Fibroblast of gingiva (primary cell): Measurements from ENCODE around the gene CILP2.

ENCODE experiments used
- DNase-seq: peaks from one replicate; pipeline ENCODE4 v3.0.0-alpha.2; 2011; ENCODE audit warnings: low read depth

CILP2 gene

DNA sequence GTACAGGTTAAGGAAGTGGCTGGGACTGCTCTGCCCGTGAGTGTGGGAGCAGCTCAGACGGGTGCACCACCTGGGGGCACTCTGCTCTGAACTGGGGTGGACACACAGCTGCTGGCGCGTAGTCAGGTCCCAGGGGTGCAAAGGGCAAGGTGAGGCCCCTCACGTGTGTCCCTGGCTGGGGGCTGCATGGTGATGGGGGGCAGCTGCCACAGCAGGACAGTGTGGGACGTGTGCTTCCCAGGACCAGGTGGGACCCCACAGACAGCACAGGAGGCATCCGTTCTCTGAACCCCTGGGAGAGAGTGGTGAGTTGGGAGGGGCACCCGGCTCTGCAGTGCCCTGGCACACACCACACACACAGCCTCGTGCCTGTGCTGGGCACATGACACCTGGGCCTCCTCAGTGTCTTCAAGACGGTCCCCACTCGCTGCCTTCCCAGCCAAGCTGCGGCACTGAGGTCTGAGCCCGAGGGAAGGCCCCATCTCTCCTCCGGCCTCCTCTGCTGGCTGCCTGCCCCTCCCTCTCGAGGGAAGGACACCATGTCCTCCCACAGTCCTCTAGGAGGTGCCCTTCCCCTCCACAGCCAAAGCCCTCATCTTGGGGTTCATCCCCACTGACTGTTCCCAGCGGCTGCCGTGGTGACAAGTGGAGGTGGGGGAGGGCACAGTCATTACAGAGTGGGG lies 24.7 kb downstream of the CILP2 start:
- no peak for DNase-seq

DNA sequence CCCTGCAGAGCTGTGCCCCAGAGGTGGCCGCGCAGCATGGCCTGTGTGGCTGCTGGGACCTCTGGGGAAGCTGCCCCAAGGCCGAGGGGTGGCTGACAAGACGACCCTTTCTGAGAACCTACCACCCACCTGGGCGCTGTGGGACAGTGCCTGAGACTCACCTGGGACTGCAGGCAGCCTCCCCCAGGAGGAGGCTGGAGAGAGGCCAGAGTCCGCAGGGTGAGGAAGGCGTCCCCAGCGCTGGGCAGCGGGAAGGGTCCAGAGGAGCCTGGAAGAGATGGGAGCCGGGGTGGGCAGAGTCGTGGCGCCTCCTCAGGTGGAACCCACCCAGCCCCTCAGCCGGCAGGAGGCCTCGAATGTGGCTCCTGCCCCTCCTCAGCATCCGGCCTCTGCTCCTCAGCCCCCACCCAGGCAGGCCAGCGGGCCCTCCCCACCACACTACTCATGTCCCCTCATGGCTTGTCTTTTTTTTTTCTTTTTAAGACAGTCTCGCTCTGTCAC lies 25.3 kb downstream of the CILP2 start:
- DNase-seq = no peak

DNA sequence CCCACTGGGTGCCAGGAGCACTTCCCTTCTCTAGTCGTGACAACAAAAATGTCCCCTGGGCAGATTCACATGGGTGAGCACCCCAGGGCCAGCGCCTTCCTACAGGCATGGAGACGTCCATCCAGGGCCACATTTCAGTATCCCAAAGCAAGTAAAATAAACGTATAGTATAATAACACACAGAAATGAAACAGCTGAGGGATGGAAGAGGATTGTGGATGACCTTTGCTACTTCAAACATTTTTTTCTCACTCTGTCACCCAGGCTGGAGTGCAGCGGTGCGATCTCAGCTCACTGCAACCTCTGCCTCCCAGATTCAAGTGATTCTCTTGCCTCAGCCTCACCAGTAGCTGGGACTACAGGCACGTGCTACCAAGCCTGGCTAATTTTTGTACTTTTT lies 28.2 kb downstream of the CILP2 start:
- DNase-seq = no peak

DNA sequence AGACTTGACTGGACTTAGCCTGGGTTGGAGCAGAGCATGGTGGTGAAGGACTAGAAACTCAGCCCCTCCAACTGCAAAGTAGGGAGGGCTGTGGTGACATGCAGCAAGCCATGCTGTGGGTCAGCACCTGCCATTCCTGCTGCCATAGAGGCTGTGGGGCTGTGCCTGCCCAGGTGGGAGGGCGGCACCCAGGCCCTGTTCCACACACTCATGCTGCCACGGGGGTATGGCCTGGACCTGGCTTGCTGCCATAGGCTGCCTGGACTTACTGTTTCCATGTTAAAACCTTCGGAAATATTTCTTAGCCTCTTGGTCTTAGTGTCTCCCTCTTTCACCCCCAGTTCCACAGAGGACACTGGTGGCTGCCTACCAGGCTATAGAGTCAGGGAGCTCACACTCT lies 29.3 kb downstream of the CILP2 start:
- DNase-seq = no peak

DNA sequence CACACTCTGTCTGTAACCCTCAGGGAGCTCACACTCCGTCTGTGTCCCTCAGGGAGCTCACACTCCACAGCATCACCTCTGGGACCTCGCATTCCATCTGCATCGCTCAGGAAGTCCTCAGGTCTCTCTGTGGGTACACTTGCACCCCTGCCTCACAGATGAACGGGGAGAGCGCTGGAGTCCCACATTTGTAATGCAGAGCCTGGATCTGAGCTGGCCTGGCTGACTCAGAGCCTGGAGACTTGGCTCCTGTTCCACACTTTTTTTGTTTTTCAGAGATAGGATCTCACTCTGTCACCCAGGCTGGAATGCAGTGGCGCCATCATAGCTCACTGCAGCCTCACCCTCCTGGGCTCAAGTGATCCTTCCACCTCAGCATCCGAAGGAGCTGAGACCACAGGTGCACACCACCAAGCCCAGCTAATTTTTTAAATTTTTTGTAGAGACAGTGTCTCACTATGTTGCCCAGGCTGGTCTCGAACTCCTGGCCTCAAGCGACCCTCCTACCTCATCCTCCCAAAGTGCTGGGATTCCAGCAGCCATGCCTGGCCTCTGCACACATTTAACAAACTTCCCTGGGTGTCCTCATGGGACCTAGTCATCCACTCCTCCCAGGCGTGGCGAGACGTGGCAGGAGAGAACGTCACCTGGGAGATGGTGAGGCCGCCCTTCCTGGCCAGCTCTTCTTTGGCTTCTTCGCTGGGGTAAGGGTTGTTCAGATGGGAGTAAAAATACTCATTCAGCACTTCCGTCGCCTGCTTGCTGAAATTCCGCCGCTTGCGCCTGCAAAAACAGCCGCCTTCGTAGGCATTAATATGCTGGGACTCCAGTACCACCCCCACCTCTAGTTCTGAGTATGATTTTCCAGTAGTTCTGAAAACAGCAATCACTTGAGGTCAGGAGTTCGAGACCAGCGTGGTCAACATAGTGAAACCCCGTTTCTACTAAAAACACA lies 31.0 kb downstream of the CILP2 start:
- peak; percentile 26 for DNase-seq

DNA sequence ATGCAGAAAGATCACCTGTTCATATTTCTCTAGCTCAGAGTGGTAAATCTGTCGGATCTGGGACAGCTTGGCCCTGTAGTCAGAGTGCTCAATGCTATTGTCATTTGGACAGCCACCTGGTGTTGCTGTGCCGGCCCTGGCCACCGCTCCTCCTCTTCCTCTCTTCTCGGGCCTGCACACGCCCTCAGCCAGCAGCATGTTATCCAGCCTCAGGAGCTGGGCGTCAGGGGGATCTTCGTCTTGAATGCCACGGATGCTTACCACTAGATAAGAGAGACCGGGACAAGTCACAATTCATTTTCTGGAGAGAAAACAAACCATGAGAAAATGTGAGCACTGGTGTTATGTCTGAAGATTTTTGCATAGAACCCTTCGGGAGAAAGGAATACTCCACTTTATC lies 32.5 kb downstream of the CILP2 start:
- no peak for DNase-seq

DNA sequence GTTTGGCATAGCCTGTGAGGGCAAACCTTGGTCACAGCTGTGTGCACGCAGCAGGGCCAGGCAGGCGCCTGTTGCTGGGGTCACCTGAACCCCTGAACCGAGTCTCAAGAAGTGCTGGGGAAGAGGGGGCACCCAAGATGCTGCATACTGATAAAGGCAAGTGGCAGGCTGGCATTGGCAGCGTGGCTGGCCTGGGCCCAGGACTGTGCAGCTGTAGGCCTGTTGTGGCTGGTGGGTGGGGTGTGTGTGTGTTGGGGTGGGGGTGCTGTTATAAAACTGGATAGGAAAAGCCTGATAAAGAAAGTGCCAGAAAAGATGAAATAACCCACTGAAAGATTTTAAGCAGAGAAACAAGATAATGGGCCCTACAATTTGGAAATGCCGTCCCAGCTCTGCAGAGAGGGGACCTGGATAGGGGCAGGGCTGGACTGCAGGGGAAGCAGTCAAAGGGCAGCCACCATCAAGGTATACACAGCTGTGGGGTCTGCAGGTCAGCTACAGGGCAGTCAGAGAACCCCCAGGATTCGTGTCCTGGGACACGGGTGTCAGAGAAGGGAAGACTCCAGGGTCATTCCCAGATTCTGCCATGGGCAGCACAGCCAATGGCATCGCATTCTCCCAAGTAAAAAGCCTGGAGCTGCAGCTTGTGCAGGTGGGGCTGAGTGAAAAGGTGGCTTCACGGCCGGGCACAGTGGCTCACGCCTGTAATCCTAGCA lies 33.2 kb downstream of the CILP2 start:
- DNase-seq = no peak

DNA sequence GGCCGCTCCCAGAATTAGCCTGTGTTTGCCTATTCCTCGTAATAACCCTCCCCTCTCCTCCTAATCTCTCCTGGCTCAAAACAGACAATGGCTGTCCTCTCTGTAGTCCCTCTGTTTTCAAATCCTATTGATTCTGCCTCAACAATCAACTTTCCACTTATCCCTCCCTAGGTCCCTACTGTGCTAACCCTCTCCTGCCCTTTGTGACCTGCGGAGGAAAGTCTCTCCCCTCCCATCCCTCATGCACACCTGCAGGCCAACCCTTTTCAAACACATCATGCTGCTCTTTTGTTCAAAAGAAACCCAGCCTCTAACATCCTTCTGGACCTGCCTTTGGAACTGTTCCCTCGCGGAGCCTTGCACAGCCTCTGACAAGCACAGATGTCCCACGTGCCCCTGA lies 37.3 kb downstream of the CILP2 start:
- DNase-seq = no peak

DNA sequence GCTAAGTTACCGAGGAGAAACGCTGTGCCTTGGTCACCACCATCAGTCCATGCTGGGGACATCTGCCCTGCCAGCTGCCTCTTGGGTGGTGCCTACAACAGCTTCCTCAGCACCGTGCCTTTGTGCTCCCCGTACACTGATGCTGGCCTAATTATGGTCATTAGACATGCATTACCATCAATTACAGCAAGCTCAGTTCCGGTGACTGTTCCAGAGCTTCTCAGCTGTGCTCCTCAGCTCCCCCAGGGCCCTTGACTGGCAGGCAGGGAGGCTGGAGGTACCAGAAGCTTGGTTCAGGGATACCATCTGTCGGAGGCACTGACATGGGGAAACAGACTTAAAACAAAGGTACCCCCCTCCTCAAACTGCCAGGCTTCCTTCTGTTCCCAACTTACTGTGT lies 40.2 kb downstream of the CILP2 start:
- DNase-seq = no peak

DNA sequence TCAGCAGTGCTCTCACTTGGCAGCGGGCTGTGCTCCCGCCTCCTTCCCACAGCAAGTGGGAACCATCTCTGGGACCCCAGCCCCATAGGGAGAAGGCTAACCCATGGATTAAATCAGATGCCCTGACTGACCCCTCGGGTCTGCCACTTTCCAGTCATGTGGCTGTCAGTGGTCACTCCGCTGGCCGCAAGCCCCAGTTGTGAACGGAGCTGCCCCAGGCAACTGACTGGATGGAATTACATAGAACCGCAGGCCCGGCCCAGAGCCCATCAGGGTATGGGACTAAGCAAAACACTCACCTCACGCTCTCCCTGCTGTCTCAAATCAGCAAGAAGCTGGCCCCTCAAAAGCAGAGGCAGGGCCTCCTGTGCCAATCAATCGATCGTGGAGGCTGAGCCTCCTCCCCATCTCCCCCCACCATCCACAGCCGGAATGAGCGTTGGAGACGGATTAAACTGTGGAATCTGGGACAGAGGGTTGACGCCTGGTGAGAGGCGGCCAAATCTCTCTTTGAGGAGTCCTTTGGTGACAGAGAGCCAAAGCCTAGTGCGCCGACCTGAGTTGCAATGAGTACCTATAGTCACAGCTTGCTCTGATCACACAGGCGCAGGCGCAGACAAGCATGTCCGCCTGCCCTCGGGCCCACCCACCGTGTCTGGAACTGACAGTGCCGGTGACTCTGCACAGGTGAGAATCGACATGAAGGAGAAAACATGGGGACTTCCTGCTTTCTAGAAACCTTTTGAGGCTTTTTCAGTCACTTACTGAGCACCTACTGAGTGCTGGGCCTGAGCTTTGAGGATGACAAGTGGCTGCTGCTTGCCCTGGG lies 41.7 kb downstream of the CILP2 start:
- no peak for DNase-seq

DNA sequence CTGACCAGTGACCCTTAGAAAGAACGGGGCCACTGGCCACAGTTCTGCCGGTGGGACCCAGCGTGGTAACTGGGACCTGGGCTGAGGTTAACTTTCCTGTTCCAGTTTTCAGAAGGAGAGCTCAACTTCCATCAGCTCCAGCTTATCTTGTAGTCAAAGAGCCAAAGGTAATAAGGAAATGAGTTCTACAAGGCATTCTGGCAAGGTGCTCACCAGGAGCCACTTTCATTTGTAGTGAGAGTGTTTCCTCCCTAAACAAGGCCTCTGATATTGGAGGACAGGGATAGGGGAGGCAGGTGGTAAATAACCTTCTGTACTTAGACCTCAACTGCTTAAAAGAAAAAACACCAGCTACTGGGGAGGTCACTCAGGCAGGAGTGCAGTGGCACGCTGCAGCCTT lies 42.4 kb downstream of the CILP2 start:
- no peak for DNase-seq

DNA sequence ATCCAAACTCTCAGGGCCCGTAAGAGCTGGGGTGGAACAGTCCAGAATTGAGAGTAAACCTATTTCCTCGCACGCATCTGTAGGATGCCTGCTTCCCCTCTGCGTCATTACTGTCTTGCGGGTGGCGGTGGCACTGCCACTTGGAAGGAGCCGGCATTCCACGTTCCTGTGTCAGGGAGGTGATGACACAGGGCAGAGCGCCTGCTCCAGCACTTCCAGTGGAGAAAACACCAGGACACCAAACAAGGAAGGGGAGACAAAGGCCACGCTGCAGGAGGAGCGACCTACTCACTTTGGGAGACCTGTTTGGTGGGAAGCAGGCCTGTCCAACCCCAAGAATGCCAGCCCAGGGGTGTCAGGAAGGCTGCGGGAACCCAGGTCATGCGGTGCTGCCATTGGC lies 43.3 kb downstream of the CILP2 start:
- no peak for DNase-seq

DNA sequence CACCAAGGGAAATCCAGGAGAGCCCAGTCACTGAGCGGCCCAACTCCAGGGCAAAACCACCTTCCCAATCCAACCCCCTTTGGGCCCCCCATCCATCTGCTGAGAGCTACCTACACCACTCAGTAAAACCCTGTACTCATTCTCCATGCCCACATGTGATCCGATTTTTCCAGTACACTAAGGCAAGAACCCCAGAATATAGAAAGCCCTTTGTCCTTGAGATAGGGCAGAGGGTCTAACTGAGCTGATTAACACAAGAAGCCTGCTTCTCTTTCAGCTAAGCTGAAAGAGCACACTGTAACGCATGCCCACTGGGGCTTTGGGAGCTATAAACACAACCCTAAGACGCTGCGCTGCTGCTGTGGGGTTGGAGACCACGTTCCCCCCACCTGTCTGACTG lies 44.4 kb downstream of the CILP2 start:
- no peak for DNase-seq

DNA sequence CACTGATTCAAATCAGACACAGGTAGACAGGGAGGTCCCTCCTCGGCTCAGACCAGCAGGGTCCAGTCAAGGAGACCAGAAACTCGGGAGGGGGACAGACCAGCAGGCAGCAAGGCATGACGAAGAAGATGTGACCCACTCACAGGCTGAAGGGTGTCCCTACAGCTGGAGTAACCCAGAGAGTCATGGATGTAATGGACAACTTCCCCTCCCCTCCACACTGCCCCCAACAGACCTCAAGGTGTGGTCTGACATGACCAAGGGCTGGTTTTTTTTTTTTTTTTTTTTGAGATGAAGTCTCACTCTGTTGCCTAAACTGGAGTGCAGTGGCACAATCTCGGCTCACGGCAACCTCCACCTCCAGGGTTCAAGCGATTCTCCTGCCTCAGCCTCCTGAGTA lies 46.3 kb downstream of the CILP2 start:
- DNase-seq = no peak

DNA sequence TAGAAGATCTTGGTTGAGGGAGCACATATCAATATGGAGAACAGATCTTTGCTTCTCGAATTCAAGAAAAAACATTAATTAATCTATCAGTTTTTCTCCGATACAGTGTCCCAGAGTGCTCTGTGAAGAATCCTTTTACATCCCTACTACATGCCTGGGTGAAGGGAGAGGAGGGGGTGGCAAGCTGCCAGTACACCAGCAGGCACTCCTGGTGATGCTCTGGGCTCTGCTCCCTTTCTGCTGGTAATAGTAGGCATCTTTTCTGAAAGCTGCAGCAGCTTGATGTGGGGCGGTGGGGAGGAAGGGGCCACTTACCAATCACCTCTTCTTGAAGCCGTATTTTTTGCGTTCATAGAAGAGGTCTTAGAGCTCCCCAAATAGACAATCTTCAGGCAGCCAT lies 49.7 kb downstream of the CILP2 start:
- no peak for DNase-seq

DNA sequence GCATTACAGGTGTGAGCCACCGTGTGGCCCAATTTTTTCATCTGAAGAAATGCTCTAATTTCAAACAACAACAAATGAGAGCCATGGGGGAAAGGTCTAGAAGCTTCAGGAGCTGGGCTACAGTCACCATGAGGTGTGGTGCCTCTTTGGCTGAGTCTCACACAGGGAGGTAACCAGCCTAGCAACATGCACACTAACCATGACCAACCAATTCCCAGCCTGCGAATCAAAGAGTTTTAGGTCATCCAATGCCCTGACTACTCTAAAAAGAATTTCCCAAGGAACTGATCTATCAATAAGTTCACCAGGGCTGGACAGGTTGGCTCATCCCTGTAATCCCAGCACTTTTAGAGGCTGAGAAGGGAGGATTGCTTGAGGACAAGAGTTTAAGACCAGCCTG lies 50.5 kb downstream of the CILP2 start:
- no peak for DNase-seq

DNA sequence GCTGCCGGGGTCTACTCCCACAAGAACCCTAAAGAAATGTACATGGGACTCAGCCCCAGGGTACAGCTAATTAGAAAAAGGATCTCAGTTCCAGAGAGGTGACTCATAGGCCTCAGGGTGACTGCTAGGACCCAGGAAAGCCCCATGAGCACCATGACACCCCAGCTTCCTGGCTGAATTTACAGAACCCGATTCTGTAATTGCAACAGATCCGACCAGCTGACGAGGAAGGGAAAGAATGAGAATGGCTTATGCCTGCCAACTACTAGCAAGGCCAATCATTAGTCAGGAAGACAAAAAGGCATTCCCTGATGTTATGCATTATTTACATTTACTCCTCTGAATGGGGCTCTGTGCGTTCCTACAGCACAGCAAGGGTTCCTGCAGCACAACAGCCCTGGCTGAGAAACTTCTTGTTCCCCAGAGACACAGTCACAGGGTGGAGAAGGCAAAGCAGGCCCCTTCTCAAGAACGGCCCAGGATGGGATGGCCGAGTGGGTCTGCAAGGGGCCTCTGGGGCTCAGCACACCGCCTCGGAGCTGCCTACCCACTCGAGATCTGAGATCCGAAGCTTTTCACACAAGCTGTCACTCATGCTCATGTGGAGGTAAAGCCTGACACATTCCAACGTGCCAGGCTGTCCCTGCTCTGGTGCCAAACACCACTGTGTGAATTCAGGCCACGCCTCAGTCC lies 53.2 kb downstream of the CILP2 start:
- DNase-seq = peak; percentile 99

DNA sequence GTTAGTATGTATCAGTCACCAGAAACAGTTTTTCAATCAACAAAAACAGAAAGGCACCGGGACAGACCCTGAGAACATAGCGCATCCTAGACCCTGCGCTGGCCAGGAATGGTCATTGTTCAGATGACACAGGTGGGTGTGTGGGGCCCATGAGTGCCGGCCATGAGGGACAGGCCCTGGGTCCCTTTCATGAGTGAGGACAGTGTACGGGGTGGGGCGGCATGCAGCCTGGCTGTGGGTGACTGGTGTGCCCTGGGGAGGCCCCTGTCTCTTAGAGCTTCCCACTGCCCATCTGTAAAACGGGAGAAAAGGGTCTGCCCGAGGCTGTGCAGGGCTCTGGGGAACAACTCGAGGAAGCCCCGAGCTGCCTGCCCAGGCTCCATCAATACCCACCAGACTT lies 54.6 kb downstream of the CILP2 start:
- no peak for DNase-seq

DNA sequence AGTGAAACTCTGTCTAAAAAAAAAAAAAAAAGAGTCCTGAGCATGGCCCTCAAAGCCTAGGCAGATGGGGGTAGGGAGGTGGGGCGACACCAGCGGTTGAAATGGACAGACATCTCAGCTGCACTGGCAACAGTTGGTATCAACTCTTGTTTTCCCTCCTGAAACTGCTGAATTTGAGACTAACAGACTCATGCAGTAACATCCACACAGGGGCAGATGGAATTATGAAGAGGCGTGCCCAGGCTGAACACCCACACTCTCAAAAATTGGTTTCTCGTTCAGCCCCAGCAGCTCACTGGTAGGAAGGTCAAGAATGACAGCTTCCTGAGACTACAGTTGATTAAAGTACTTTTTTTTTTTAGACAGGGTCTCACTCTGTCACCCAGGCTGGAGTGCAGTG lies 56.3 kb downstream of the CILP2 start:
- no peak for DNase-seq

DNA sequence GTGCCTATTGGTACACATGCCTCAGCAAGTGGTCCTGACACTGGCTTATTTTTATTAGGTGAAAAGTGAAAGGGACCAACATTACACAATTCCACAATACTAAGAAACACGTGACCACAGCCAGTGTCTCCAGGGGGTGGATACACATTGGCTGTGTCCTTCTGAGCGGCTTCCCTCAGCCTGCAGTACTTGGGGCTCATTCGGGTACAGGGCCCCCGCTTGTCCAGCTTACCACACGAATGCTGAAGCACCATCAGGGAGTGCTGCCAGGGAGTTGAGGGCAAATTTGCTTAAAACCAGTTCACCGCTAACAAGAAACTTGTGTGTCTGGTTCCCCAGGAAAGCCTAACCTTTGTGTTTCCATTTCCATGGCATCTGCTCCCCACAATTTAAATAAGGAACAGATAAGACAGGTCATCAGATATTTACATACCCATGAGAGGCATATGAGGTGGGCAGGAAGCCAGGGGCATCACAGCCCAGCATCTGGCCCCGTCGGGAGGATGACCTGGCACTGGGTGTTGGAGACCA lies 57.2 kb downstream of the CILP2 start:
- peak; percentile 81 for DNase-seq
